HG03469 (cell line): ENCODE results near the gene OSCP1.

Experiments used
- ATAC-seq: cut with Tn5 transposase; IDR thresholded peaks from one replicate; pipeline ENCODE4 v1.9.1; 2021; ENCODE audit warnings: mild to moderate bottlenecking, moderate library complexity, moderate number of reproducible peaks; ENCODE audit not compliant: unreplicated experiment

The OSCP1 gene

GRCh38 chr1:36475341-36475740 lies 25.1 kb upstream of the OSCP1 start:
- ATAC-seq, result no peak

- no peak for ATAC-seq
Observed at GRCh38 chr1:36472656-36473055, 22.4 kb upstream of the OSCP1 start.

GRCh38 chr1:36471830-36472641 lies 21.8 kb upstream of the OSCP1 start:
- ATAC-seq, result no peak

GRCh38 chr1:36469163-36469562 lies 18.9 kb upstream of the OSCP1 start:
- ATAC-seq, result no peak

- no peak for ATAC-seq
Observed at GRCh38 chr1:36467700-36468455, 17.6 kb upstream of the OSCP1 start.

GRCh38 chr1:36467027-36467410 lies 16.8 kb upstream of the OSCP1 start:
- ATAC-seq, result no peak

GRCh38 chr1:36466370-36467026 lies 16.2 kb upstream of the OSCP1 start:
- no peak for ATAC-seq

GRCh38 chr1:36465731-36466369 lies 15.6 kb upstream of the OSCP1 start:
- ATAC-seq, result no peak

GRCh38 chr1:36464605-36465393 lies 14.5 kb upstream of the OSCP1 start:
- no peak for ATAC-seq

- peak; percentile 77 for ATAC-seq
Observed at GRCh38 chr1:36463803-36464604, 13.8 kb upstream of the OSCP1 start, which contains the start of gene MRPS15. Gene MRPS15, minus strand, starts transcription at chr1:36464384. Its CDS starts 109 bp downstream, at chr1:36464275.

- no peak for ATAC-seq
Observed at GRCh38 chr1:36463463-36463802, 13.2 kb upstream of the OSCP1 start.

GRCh38 chr1:36458910-36459309 lies 8.7 kb upstream of the OSCP1 start:
- ATAC-seq, result no peak

- ATAC-seq, result no peak
Observed at GRCh38 chr1:36457691-36458090, 7.4 kb upstream of the OSCP1 start.

- ATAC-seq, result no peak
Observed at GRCh38 chr1:36456391-36456928, 6.2 kb upstream of the OSCP1 start.

- no peak for ATAC-seq
Observed at GRCh38 chr1:36455386-36455785, 5.1 kb upstream of the OSCP1 start.

- no peak for ATAC-seq
Observed at GRCh38 chr1:36453600-36454388, 3.5 kb upstream of the OSCP1 start.

GRCh38 chr1:36453051-36453450 lies 2.8 kb upstream of the OSCP1 start:
- no peak for ATAC-seq

- ATAC-seq, result no peak
Observed at GRCh38 chr1:36450919-36451305, 661 bp upstream of the OSCP1 start.
